SK-N-SH (cell line): ENCODE data around the gene SERPINH1. TPM values are rescaled to one million over a fixed set of nuclear protein-coding genes. Genes with fewer than 3 reads are reported as not detected.

Experiments
- CTCF ChIA-PET: fragments of 300-600, 350-600 bp; formaldehyde crosslinking; extraction: SDS; loops from one replicate; lab custom pipeline; 2021; lab: Yijun Ruan, JAX
- POLR2A ChIA-PET: fragments of 350-600 bp; sonication (Branson Sonifier 250); formaldehyde crosslinking; extraction: SDS; loops from one replicate; lab custom pipeline; 2020; ENCODE audit warnings: antibody characterized with exemption, inconsistent platforms; lab: Yijun Ruan, JAX
- DNase-seq: peaks from one replicate; pipeline ENCODE4 v3.0.0; 2012
- H2AFZ ChIP-seq: fragments of 200-600 bp; sonication (generic); 2 replicates; pipeline ENCODE4 v1.8.1; 2016; ENCODE audit warnings: antibody characterized with exemption, mild to moderate bottlenecking, low read depth
- H3F3A ChIP-seq: fragments of 200-600 bp; sonication (generic); replicated peaks from 2 replicates; pipeline ENCODE3; 2016; ENCODE audit warnings: antibody characterized with exemption, mild to moderate bottlenecking; ENCODE audit not compliant: insufficient read depth
- H3K27ac ChIP-seq, 2 experiments: fragments of 200-500 bp in 1 of 2; fragments of 200-600 bp in 1 of 2; sonication (Bioruptor generic) in 1 of 2; sonication (generic), shearing (Covaris generic) in 1 of 2; 2 replicates each; pipeline versions ENCODE4 v1.5.1 to v1.6.1; 2014 to 2016; ENCODE audit warnings: low read depth in 2 of 2, inconsistent platforms in 1 of 2, low read length in 1 of 2, mild to moderate bottlenecking in 1 of 2, mixed read lengths in 1 of 2
- H3K27me3 ChIP-seq: fragments of 200-600 bp; sonication (generic), shearing (Covaris generic); 2 replicates; pipeline ENCODE4 v1.6.1; 2016; ENCODE audit warnings: mixed run types; ENCODE audit not compliant: insufficient read depth
- H3K36me3 ChIP-seq, 2 experiments: fragments of 200-500 bp in 1 of 2; fragments of 200-600 bp in 1 of 2; sonication (Bioruptor generic) in 1 of 2; sonication (generic) in 1 of 2; replicated peaks in 1 of 2; 2 replicates each; pipeline versions ENCODE3 to v1.5.1; 2014 to 2016; ENCODE audit warnings: low read length in 1 of 2, mild to moderate bottlenecking in 1 of 2; ENCODE audit not compliant: insufficient read depth in 2 of 2, control insufficient read depth in 1 of 2
- H3K4me1 ChIP-seq, 2 experiments: fragments of 200-500 bp in 1 of 2; fragments of 200-600 bp in 1 of 2; sonication (Bioruptor generic) in 1 of 2; sonication (generic), shearing (Covaris generic) in 1 of 2; 2 replicates each; pipeline versions ENCODE4 v1.5.1 to v1.6.1; 2014 to 2016; ENCODE audit warnings: low read depth in 1 of 2, low read length in 1 of 2, mixed run types in 1 of 2; ENCODE audit not compliant: insufficient read depth in 2 of 2, control insufficient read depth in 1 of 2
- H3K4me2 ChIP-seq: fragments of 200-600 bp; sonication (generic), shearing (Covaris generic); 2 replicates; pipeline ENCODE4 v1.6.1; 2017; ENCODE audit warnings: mixed run types
- H3K4me3 ChIP-seq, 2 experiments: fragments of 200-500 bp in 1 of 2; fragments of 200-600 bp in 1 of 2; sonication (Bioruptor generic) in 1 of 2; sonication (generic), shearing (Covaris generic) in 1 of 2; 2 replicates each; pipeline versions ENCODE4 v1.5.1 to v1.8.1; 2014 to 2016; ENCODE audit warnings: low read depth in 2 of 2, inconsistent platforms in 1 of 2, low read length in 1 of 2, mild to moderate bottlenecking in 1 of 2, mixed read lengths in 1 of 2, moderate library complexity in 1 of 2
- H3K79me2 ChIP-seq: fragments of 200-600 bp; sonication (generic); 2 replicates; pipeline ENCODE4 v1.8.1; 2017; ENCODE audit warnings: mild to moderate bottlenecking; ENCODE audit not compliant: insufficient read depth
- H3K9ac ChIP-seq: fragments of 200-600 bp; sonication (generic); 2 replicates; pipeline ENCODE4 v1.6.1; 2017; ENCODE audit warnings: mixed run types
- H3K9me2 ChIP-seq: fragments of 200-600 bp; sonication (generic); 2 replicates; pipeline ENCODE4 v1.6.1; 2017; ENCODE audit warnings: mixed run types
- H3K9me3 ChIP-seq: fragments of 200-600 bp; sonication (generic); 2 replicates; pipeline ENCODE4 v1.6.1; 2017; ENCODE audit warnings: mixed run types, mild to moderate bottlenecking, moderate library complexity
- H4K20me1 ChIP-seq: fragments of 200-600 bp; sonication (generic); 2 replicates; pipeline ENCODE4 v1.6.1; 2017; ENCODE audit warnings: mild to moderate bottlenecking, mixed run types; ENCODE audit not compliant: insufficient read depth
- CHD2 ChIP-seq: fragments of 150-350 bp; IDR thresholded peaks from 2 replicates; pipeline ENCODE4 v1.6.1; 2018; ENCODE audit warnings: low read length; ENCODE audit not compliant: partially characterized antibody
- ELF1 ChIP-seq: IDR thresholded peaks from 2 replicates; pipeline ENCODE4 v1.4.0; 2012
- EP300 ChIP-seq, 2 experiments: IDR thresholded peaks; 2 replicates each; pipeline versions ENCODE4 v1.4.0 to v1.6.1; 2012; ENCODE audit warnings: borderline replicate concordance in 1 of 2, low read depth in 1 of 2, low read length in 1 of 2
- EZH2phosphoT487 ChIP-seq: fragments of 200-600 bp; sonication (generic); IDR thresholded peaks from 2 replicates; pipeline ENCODE4 v1.6.1; 2017; ENCODE audit warnings: low read depth, mixed run types, mild to moderate bottlenecking, antibody characterized with exemption, moderate library complexity, borderline replicate concordance
- FOXJ3 ChIP-seq: sonication (generic); formaldehyde crosslinking; IDR thresholded peaks from 2 replicates; pipeline ENCODE4 v1.5.1; 2020; ENCODE audit warnings: mild to moderate bottlenecking, missing genetic modification reagents
- GATA2 ChIP-seq: sonication (generic); formaldehyde crosslinking; IDR thresholded peaks from 2 replicates; pipeline ENCODE4 v1.5.0; 2020; ENCODE audit warnings: mild to moderate bottlenecking, missing genetic modification reagents
- IRF3 ChIP-seq: fragments of 150-350 bp; IDR thresholded peaks from 2 replicates; pipeline ENCODE4 v1.6.1; 2016; ENCODE audit warnings: mild to moderate bottlenecking, low read depth, low read length
- JUND ChIP-seq: IDR thresholded peaks from 2 replicates; pipeline ENCODE4 v1.4.0; 2012
- MAX ChIP-seq: IDR thresholded peaks from 2 replicates; pipeline ENCODE4 v1.4.0; 2012; ENCODE audit warnings: low read depth
- MEF2A ChIP-seq: IDR thresholded peaks from 2 replicates; pipeline ENCODE4 v1.4.0; 2012; ENCODE audit warnings: low read depth, borderline replicate concordance
- MXI1 ChIP-seq: IDR thresholded peaks from 2 replicates; pipeline ENCODE4 v1.6.1; 2012; ENCODE audit warnings: mild to moderate bottlenecking, low read depth, low read length, improper control_type of control experiment
- POLR2AphosphoS5 ChIP-seq: IDR thresholded peaks from 2 replicates; pipeline ENCODE4 v1.6.1; 2012; ENCODE audit warnings: low read depth, low read length
- RAD21 ChIP-seq: IDR thresholded peaks from 2 replicates; pipeline ENCODE4 v1.6.1; 2012; ENCODE audit warnings: mild to moderate bottlenecking, low read length
- RCOR1 ChIP-seq: fragments of 150-350 bp; IDR thresholded peaks from 2 replicates; pipeline ENCODE4 v1.6.1; 2017; ENCODE audit warnings: antibody characterized with exemption, low read length
- RXRA ChIP-seq: IDR thresholded peaks from 2 replicates; pipeline ENCODE4 v1.4.0; 2012; ENCODE audit warnings: low read depth, mild to moderate bottlenecking, borderline replicate concordance
- SIN3A ChIP-seq: IDR thresholded peaks from 2 replicates; pipeline ENCODE4 v1.6.1; 2012; ENCODE audit warnings: low read depth, mild to moderate bottlenecking, low read length, moderate library complexity, borderline replicate concordance
- TAF1 ChIP-seq: IDR thresholded peaks from 2 replicates; pipeline ENCODE4 v1.6.1; 2012; ENCODE audit warnings: low read depth, mild to moderate bottlenecking, low read length, moderate library complexity, borderline replicate concordance
- TCF12 ChIP-seq: IDR thresholded peaks from 2 replicates; pipeline ENCODE4 v1.4.0; 2012
- USF2 ChIP-seq: fragments of 150-350 bp; IDR thresholded peaks from 2 replicates; pipeline ENCODE4 v1.6.1; 2017; ENCODE audit warnings: antibody characterized with exemption, low read length, low read depth, borderline replicate concordance
- ZBTB33 ChIP-seq: IDR thresholded peaks from 2 replicates; pipeline ENCODE4 v1.4.0; 2012; ENCODE audit warnings: low read depth, borderline replicate concordance
- WGBS: methylation state at CpG from one replicate; pipeline ENCODE4 v1.1.6; 2017; ENCODE audit warnings: low lambda C conversion rate; 5-methylcytosine and 5-hydroxymethylcytosine counted together
- polyA plus RNA-seq, 3 experiments: library from polyadenylated mRNA; depleted of rRNA; stranded (reverse); fragments of >200 nt; gene quantifications; 2 replicates each; pipeline ENCODE4 v1.2.3, GENCODE V29; 2012

Gene SERPINH1
- polyA plus RNA-seq, 1 of the 3 experiments (the other 2 are of a cell fraction), result 293 TPM

GRCh38 chr11:75514596-75514995 lies 47.5 kb upstream of the SERPINH1 start:
- Histone ChIP-seq H3K79me2 (no peaks in the 10 kb centered on the region), H3K9ac (no peak overlapping the region), H3K27ac (no peak overlapping the region), H3K4me1 (no peaks in the 10 kb centered on the region; a peak in 1 of 4 replicates), H4K20me1 (no peaks in the 10 kb centered on the region), H3F3A (no peaks in the 10 kb centered on the region), H3K4me2 (no peak overlapping the region), H3K9me3 (no peaks in the 10 kb centered on the region), H3K27me3 (no peaks in the 10 kb centered on the region), H3K36me3 (no peaks in the 10 kb centered on the region), H2AFZ (no peak overlapping the region), H3K9me2 (no peaks in the 10 kb centered on the region), H3K4me3 (no peak overlapping the region)
- TF ChIP-seq EZH2phosphoT487, result no peak
- TF ChIP-seq MXI1, result no peak
- TF ChIP-seq POLR2AphosphoS5, result no peak
- TF ChIP-seq RCOR1, result no peak
- CTCF ChIA-PET, result no interaction called here
- POLR2A ChIA-PET, result no interaction called here
- DNase-seq, result no peak

GRCh38 chr11:75516140-75516539 lies 45.9 kb upstream of the SERPINH1 start:
- H3K9ac ChIP-seq, result no peak overlapping the region
- POLR2A ChIA-PET, result no interaction called here
- no peak overlapping the region for H3K4me2 ChIP-seq
- 68% methylated on average over 3 of the region's 3 CpGs for WGBS
- no peaks in the 10 kb centered on the region for H4K20me1 ChIP-seq
- H3K4me1 ChIP-seq, result peaks cover 0 to 12% of the 10 kb centered on the region in 2 experiments; a peak in 1 of 4 replicates
- H3K9me3 ChIP-seq, result no peaks in the 10 kb centered on the region
- H3K4me3 ChIP-seq, result no peak overlapping the region
- H3K9me2 ChIP-seq, result no peaks in the 10 kb centered on the region
- no peaks in the 10 kb centered on the region for H3F3A ChIP-seq
- CTCF ChIA-PET, result interaction anchor here (0.8 to 1.3 kb wide), 2 partner anchors 8 to 48 kb away, joined by 3 read pairs; no protein-coding TSS in a partner anchor
- H3K36me3 ChIP-seq, result no peaks in the 10 kb centered on the region
- no peak for DNase-seq
- TF ChIP-seq POLR2AphosphoS5 (no peak), IRF3 (no peak), GATA2 (no peak), EP300 (IDR thresholded peaks at IDR 0.05; ENCODE audit: borderline replicate concordance in 1 of 2, low read depth in 1 of 2, low read length in 1 of 2) (no peak), FOXJ3 (CRISPR knock-in tag) (no peak)
- H3K79me2 ChIP-seq, result no peaks in the 10 kb centered on the region
- H3K27me3 ChIP-seq, result no peaks in the 10 kb centered on the region
- H3K27ac ChIP-seq, result no peak overlapping the region
- H2AFZ ChIP-seq, result no peak overlapping the region

GRCh38 chr11:75516886-75517285 lies 45.2 kb upstream of the SERPINH1 start:
- DNase-seq, result no peak
- Histone ChIP-seq H3K36me3 (no peaks in the 10 kb centered on the region), H3K4me1 (peaks cover 0 to 12% of the 10 kb centered on the region in 2 experiments; a peak in 1 of 4 replicates), H3K9ac (no peak overlapping the region), H3K79me2 (no peaks in the 10 kb centered on the region), H3K27ac (no peak overlapping the region), H3K4me2 (no peak overlapping the region), H3K4me3 (no peak overlapping the region), H3K9me2 (no peaks in the 10 kb centered on the region), H2AFZ (no peak overlapping the region), H3K27me3 (no peaks in the 10 kb centered on the region), H4K20me1 (no peaks in the 10 kb centered on the region), H3K9me3 (no peaks in the 10 kb centered on the region), H3F3A (no peaks in the 10 kb centered on the region)
- ChIA-PET POLR2A (no interaction called here), CTCF (interaction anchor here (1.0 to 1.3 kb wide), 2 partner anchors 9 to 72 kb away, joined by 3 read pairs; no protein-coding TSS in a partner anchor)
- WGBS, result 84% methylated on average over 7 of the region's 7 CpGs
- TF ChIP-seq MAX (no peak), TCF12 (no peak), ELF1 (no peak), ZBTB33 (no peak), USF2 (no peak), CHD2 (no peak), MEF2A (no peak), TAF1 (no peak), GATA2 (no peak), SIN3A (no peak), RXRA (no peak), RAD21 (no peak), EP300 (IDR thresholded peaks at IDR 0.05; ENCODE audit: borderline replicate concordance in 1 of 2, low read depth in 1 of 2, low read length in 1 of 2) (no peak), JUND (no peak)
